ENCODE measurements around the gene YIF1A.
"Not testable (repeated sequence)": the region's sequence is repeated elsewhere in the genome, so short reads cannot be mapped to it uniquely, and the experiment has no call there.

YIF1A gene

DNA sequence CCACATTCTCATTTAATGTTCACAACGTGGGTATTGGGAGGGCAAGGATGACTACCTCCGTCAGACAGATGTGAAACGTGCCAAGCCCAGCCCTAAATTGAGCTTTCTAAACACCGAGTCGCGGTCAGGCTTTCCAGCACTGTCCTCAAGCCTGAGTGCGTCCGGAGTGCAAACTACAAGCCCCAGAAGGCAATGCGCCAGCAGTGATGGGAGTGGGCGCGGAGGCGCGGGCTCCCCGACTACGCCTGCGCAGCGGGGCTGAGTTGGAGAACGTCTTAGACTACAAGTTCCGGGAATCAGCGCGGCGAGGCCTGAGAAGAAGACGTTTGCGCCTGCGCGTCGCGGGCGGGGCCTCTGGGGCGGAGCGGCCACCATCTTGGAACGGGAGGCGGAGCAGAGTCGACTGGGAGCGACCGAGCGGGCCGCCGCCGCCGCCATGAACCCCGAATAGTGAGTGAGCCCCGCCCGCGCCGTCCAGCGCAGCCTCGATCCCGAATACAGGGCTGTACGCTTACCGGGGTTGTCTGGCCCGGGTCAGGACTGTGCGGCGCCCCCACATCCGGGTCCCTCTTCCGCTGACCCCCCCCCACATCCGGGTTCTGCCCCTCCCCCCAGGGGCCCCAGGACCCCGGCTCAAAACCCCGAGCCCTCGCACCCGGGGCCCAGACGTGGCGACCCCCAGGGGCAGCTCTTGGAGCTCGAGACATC is 20.5 kb downstream of the YIF1A start, which contains the start of gene RAB1B:
Gene RAB1B (plus strand): TSS at position 396 of the 708 bp plus-strand sequence. CDS start 41 bp downstream, at position 437.
- peak; percentile 100 for DNase-seq

DNA sequence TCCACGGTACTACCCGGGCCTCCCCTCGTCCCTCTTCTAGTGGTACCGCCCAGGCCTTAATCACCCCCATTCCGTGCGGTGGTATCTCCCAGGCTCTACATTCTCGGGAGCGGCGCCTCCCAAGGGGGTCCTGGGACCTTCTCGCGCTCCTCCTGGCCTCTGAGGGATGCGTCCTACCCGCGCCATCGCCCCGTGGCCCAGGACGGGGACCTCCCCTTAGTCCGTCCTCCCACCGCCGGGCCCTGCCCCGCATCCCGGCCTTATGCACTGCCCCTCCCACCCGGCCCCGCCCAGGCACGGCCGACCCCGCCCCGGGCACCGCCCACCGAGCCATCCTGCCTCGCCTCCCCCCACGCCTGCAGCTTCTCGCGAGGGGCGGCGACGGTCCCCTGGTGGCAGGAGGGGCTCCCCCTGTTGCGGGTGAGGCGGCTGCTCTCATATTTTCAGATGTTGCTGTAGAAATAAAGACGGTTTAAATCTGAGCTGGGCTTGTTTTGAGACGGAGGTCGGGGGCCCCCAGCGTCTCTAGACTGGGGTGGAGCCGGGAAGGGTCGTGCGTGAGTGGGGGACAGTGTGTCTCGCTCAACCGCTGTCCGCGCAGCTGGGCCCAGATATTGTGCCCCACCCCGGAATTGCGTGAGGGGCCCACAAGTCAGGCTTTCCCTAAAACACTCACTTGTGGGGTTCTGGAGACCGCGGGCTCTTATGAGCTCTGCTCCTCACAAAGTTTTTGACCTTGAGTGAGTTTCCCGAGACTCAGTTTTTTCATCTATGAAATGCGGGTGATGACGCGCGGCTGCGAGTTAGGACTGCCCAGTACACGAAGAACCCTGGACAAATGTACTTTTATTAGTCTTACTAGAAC is 21.3 kb downstream of the YIF1A start:
- DNase-seq: peak; percentile 85

DNA sequence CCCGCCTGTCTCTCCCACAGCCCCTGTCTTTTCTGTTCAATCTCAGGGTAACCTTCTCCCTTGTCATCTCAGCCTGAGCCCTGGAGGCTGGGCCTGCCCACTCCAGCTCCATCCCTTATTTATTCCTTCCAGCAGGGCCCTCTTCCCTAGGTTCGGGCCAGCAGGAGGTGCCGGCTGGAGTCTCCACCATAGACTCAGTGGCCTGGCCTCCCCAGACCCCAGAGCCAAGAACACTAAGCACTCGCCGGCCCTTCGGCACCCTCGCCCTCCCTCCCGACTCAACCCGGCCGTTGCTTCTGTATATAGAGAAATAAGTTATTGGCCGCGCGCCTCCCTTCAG is 21.9 kb downstream of the YIF1A start:
- no peak for DNase-seq

DNA sequence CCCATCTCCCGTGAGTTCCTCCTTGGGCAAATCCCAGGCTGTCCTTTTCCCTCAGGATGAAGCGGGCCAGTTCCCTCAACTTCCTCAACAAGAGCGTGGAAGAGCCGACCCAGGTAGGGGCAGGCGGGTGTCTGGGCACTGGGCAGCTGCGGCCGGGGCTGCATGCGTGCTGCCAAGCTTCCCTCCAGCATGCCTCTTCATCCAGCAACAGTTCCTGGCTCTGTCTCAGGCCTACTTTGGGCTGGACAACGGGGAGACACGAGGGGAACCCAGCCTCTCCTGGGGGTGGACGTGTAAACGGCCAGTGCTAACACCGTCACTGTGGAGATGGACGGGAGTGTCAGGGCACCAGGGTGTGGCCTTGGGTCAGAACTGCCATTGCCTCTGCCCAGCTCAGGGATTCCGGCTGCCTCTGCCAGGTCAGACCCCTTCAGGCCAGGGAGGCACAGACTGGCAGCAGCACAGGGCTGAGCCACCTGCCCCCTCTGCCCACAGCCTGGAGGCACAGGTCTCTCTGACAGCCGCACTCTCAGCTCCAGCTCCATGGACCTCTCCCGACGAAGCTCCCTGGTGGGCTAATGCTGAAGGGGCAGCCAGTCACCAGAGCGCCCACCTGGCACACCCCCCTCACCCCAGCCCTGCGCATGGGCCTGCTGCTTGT is 22.4 kb downstream of the YIF1A start:
- no peak for DNase-seq

DNA sequence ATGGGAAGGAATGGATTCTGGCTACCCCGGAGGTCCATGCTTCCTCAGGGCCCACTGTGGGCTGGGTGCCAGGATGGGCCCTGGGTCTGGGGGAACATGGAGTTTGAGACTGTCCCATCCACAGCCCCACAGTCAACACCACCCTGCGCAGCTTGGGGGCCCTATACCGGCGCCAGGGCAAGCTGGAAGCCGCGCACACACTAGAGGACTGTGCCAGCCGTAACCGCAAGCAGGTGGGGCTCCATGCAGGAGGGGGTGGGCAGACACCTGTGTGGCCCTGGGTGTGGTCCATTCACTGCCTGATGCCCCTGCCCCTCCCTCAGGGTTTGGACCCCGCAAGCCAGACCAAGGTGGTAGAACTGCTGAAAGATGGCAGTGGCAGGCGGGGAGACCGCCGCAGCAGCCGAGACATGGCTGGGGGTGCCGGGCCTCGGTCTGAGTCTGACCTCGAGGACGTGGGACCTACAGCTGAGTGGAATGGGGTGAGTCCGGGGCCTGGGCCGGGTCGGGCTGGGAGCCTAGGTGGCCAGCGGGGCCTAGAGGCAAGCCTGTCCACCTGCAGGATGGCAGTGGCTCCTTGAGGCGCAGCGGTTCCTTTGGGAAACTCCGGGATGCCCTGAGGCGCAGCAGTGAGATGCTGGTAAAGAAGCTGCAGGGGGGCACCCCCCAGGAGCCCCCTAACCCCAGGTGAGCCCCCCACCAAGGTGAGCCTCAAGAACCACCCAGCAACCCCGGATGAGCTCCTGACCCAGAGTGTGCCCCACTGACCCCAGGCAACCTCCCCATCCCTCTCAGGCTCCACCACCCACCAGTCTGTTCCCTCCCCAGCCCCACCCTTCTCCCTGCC is 23.2 kb downstream of the YIF1A start:
- DNase-seq: no peak

DNA sequence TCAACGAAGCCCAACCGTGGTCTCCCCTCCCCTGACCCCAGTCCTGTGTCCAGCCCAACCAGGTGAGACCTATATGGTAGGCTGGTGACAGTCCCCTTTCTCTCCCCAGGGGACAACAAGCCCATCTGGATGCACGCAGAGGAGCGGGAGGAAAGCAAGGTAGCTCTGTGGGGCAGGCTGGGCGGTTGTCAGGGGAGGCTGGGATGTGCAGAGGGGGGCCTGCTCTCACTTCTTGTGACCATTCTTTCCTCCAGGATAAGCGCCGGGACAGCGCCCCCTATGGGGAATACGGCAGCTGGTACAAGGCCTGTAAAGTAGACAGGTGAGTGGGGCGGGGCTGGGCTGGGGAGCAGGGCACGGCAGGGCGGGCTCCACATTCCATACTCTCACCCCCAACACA is 24.0 kb downstream of the YIF1A start:
- DNase-seq: no peak

DNA sequence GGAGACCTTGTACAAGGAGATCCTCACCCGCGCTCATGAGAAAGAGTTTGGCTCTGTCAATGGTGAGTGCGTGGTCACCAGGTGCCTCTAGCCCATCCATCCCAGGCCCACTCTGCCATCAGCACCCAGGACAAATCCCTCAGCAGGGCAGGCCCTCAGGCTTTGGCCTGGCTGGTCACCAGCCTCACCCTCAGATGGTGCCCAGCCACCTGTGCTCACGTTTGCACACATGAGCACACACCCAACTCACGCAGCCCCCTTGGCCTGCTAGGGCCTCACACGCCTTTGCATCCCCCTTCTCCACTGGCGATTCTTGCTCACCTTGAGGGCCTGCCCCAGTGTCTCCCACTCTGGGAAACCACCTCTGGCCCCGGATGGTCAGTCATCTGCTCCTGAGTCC is 24.6 kb downstream of the YIF1A start:
- no peak for DNase-seq

DNA sequence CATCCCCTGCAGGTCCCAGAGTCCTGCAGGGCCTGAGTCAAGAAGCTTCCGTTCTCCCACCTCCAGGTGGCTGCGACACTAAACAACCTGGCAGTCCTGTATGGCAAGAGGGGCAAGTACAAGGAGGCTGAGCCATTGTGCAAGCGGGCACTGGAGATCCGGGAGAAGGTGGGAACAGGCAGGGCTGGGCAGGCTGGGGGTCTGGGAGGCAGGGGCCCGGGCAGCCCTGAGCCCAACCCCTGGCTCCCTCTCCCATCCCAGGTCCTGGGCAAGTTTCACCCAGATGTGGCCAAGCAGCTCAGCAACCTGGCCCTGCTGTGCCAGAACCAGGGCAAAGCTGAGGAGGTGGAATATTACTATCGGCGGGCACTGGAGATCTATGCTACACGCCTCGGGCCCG is 25.2 kb downstream of the YIF1A start:
- DNase-seq: no peak

DNA sequence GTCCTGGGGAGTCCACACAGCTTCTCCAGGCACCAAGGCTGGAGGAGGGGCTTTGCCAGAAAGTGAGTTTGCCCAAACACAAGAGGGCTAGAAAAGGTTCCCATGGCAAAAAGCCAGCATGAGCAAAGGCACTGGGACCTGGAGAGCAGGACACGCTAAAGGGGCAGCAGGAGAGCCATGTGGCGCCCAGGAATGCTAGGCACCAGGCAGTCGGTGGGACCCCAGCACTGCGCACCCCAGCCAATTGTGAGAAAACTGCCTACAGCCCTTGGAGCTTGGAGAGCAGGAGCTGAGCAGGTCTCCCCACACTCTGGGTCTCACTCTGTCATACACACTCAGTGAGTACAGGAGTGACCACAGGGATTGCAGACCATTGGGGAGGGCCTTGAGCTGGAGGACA is 25.7 kb downstream of the YIF1A start:
- no peak for DNase-seq

DNA sequence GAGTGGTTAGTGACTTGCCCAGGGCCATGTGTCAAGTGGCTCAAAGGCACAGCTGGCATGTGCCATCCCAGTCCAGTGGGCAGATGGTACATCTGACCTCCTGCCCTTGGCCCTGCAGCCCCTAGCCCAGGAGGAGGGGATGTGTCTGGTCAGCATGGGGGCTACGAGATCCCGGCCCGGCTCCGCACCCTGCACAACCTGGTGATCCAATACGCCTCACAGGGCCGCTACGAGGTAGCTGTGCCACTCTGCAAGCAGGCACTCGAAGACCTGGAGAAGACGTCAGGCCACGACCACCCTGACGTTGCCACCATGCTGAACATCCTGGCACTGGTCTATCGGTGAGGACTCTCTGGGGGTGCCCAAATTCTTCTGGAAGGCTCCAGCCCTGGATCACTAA is 26.2 kb downstream of the YIF1A start:
- no peak for DNase-seq

DNA sequence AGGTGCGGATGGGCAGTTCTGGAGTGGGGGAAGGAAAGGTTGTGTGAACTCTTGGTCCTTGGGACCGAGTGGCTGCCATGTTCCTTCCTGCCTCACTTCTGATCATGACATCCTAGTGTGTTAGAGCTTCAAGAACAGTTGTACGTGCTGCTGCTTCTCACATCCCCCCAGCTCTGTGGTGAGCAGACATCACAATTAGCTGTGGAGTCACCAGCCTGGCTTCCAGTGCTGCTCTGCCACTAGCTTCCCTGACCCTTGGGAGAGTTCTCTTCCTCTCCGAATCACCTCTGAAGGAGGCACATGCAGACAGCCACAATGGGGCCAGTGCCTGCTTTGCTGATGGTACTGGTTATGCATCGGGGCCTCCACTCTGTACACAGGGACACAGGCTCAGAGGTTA is 26.8 kb downstream of the YIF1A start:
- no peak for DNase-seq

DNA sequence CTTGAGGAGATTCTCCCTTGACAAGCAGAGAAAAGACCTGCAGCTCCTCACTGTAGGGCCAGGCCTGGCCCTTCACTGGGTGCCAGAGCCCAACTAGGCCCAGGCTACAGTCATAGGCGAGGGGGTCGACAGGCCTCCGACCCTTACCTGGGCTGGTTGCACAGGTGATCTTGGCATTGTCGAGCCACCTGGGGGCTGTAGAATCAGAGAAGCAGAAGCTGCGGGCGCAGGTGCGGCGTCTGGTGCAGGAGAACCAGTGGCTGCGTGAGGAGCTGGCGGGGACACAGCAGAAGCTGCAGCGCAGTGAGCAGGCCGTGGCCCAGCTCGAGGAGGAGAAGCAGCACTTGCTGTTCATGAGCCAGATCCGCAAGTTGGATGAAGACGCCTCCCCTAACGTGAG is 27.4 kb downstream of the YIF1A start:
- DNase-seq: no peak

DNA sequence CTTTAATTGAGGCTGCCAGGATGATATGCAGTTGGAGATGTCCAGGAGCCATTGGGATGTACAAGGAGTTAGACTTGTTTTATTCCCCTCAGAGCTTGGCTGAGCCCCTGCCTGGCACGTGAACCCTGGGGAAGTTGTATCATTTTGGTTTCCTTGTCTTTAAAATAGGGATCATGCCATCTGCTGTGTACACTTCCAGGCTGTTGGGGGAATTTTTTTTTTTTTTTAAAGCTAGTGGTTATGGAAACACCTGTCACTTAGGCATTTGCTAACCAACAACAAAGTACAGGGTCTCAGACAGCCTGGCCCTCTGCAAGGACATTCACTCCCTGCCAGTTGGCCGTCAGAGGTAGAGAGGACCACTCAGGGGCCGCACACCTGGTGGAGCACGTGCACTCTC is 29.0 kb downstream of the YIF1A start:
- DNase-seq: no peak

DNA sequence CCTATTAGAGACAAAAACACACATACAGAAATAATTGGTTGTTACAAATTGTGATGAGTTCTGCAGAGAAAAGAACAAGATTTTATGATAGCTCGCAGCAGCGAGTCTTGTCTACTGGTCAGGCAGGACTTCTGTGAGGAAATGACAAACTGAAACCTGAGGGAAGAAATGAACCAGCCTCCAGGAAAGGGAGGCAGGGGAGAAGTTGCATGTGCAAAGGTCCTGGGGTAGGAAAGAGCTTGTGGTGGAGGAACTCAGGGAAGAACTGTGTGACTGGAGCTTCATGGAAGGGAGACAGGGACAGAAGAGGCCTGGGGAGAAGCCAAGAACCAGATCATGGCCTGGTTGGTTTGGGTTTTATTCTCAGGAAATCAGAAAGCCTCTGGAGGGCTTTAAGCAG is 29.7 kb downstream of the YIF1A start:
- no peak for DNase-seq

DNA sequence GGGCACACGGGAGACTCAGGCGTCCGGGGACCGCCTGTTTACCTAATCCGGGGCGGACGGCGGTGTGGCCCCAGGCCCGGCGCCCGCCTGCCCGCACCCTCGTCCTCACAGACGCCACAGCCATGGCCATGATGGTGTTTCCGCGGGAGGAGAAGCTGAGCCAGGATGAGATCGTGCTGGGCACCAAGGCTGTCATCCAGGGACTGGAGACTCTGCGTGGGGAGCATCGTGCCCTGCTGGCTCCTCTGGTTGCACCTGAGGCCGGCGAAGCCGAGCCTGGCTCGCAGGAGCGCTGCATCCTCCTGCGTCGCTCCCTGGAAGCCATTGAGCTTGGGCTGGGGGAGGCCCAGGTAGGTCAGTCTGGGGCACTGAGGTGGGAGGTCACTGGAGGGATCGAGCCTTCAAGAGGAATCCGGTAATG is 30.5 kb downstream of the YIF1A start:
- DNase-seq: no peak

DNA sequence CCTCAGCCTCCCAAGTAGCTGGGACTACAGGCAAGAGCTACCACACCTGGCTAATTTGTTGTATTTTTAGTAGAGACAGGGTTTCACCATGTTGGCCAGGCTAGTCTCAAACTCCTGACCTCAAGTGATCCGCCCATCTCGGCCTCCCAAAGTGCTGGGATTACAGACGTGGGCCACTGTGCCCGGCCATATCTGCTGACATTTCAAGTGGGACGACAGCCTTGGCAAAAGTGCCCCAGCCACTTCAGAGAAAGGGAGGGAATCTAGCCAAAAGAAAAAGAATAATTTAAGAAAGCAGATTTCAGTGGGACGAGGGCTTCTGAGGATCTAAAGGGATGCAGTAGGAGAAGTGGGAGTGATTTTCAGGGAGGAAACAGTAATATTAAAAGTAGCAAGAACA is 35.9 kb downstream of the YIF1A start:
- not testable (repeated sequence) for DNase-seq

DNA sequence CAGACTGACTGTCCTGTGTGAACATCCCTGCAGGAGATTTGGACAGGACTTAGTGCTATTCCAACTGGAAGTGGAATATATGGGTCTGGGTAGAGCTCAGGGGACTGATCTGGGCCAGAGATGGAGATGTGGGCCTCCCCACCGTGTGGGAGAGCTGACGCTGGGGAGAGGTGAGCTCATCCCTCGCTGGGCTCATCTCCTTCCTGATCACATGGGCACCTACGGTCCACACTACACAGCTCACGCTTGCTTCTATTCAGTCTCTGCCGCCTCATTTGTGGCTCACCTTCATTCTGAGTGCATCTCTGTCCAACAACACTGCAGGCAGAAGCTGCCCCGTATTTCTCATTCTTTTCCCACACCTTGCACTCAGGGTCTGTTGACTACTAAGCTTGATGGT is 37.1 kb downstream of the YIF1A start:
- no peak for DNase-seq

DNA sequence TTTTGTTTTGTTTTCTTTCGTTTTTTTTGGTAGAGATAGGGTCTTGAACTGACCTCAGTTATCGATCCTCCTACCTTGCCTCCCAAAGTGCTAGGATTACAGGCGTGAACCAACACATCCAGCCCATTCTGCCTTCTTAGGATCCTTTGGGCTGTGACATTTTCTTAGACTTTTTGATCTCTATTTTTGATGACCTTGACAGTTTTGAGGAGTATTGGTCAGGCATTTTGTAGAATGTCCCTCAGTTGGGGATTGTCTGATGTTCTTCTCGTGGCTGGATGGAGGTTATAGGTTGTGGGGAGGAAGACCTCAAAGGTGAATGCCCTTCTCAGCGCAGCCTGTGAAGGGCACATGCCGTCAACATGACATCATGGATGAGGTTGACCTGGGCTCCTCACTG is 40.0 kb downstream of the YIF1A start:
- DNase-seq: no peak

DNA sequence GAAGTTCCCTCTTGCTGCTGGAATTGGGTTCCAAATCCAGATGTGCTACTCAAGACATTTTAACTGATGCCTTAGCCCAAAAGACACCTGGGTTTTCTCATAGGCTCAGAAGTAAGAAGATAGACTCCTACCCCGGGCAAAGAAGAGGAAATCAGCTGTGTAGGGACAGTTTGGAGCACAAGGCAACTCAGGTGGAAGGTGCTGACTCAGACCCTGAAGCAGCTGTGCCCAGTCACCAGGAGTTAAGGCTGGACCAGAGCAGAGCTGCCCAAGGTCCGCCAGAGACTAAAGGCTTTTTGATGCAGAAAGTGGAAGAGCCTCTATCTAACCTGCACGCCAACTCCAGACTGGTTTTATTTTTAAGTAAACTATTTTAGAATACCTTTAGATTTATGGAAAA is 41.1 kb downstream of the YIF1A start:
- DNase-seq: no peak

DNA sequence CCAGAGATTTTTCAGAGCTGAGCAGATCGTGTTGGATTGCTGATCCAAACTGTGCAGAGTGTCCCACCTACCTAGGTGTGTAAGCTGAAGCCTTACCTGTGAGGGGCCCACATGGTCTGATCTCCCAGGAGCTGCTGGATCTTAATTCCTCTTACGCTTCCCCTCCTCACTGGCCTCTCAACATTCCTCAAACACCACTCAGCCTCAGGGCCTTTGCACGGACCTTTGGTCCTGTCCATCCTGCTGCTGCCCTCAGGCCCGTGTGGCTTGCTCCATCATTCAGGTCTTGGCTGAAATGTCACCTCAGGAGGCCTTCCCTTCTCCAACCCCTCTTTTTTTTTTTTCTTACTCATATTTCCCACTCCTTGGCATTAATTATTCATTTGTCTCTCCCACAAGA is 41.6 kb downstream of the YIF1A start:
- DNase-seq: no peak

DNA sequence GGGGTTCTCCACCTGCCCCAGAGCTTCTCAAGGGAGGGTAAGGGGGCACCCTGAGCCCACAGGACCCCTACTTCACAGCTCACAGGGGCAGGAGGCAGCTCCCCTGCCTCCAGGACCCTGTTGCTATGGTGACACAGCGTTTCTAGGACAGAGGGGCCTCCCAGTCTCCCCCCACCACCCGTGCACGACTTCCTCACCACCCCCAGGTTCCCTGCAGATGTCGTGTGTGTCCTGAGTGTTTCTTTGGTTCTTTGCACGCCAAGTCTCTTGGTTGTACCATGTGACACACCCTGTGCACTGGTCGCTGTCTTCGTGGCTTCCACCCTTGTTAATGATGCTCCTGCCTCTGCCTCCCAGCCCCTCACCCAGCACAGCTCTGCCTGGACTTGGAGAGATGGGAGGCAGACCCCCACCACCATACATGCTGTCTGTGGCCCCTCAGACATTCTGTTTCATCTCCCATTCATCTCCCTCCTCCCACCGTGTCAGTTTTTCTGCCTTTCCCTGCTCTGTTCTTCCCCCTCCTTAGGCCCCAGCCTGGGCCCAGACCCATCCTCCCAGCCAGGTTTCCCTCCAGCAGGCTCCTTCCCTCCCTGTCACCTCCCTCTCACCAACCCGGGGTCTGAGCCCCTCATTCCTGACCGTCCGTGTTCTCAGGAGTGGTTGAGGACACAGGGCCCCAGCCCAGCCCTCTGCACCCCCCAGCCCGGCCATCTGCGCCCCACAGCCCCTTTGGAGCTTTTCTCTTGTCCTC is 45.0 kb downstream of the YIF1A start:
- no peak for DNase-seq

DNA sequence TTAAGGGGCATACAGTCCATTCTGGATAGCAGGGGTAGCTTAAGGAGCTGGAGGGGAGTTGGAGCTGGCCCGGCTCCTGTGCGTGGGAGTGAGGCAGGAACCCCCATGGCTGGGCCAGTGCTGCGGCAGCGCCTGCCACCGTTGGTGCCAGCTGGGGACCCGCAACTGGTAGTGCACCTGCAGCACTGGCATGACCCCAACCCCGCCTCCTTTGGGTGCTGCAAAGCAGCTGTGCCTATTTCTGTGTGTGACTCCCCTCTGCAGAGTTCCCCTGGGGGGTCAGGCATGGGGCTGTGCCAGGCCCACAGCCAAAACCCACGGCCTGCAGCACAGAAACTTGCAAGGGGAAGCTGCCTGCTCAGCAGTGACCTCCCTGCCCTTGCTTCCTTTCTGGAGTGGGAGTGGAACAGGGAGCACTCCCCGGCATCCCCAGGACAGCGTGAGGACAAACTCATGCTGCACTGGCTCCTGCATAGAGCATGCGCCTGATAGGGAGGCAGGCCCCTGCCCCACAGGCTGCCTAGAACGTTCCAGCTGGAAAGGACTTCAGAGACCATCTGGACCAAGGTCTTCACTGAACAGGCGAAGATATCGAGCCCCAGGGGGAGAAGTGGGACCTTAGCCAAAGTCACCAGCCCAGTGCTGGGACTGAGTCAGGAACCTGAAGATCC is 46.7 kb downstream of the YIF1A start:
- DNase-seq: no peak
